Neural cell (in vitro differentiated cells): Measurements from ENCODE around the gene INF2.

Source experiments
- EP300 ChIP-seq: fragments of 450-650 bp; conservative IDR thresholded peaks from 2 replicates; pipeline ENCODE4 v1.6.1; 2014; ENCODE audit warnings: antibody characterized with exemption, mild to moderate bottlenecking, moderate library complexity; ENCODE audit not compliant: poor library complexity, severe bottlenecking
- EZH2 ChIP-seq: fragments of 200-600, 300-800 bp; shearing (Covaris generic), sonication (generic); IDR thresholded peaks from 2 replicates; pipeline ENCODE4 v1.6.1; 2014; ENCODE audit warnings: antibody characterized with exemption, low read length, borderline replicate concordance, mild to moderate bottlenecking; ENCODE audit not compliant: insufficient read depth, poor library complexity, severe bottlenecking
- POLR2AphosphoS5 ChIP-seq: IDR thresholded peaks from 2 replicates; pipeline ENCODE4 v1.6.1; 2012
- RAD21 ChIP-seq: fragments of 450-650 bp; conservative IDR thresholded peaks from 2 replicates; pipeline ENCODE4 v1.6.1; 2014; ENCODE audit warnings: antibody characterized with exemption, mild to moderate bottlenecking, moderate library complexity
- TAF1 ChIP-seq: IDR thresholded peaks from 2 replicates; pipeline ENCODE4 v1.6.1; 2012; ENCODE audit warnings: low read depth
- TF ChIP-seq, protein P1 (sequence below): fragments of 450-650 bp; IDR thresholded peaks from 2 replicates; pipeline ENCODE4 v1.5.1; 2014; ENCODE audit warnings: antibody characterized with exemption, mild to moderate bottlenecking, moderate library complexity; ENCODE audit not compliant: poor library complexity, severe bottlenecking
- TF ChIP-seq, protein P2 (sequence below): IDR thresholded peaks from 2 replicates; pipeline ENCODE4 v1.6.1; 2012; ENCODE audit warnings: borderline replicate concordance

DNA sequence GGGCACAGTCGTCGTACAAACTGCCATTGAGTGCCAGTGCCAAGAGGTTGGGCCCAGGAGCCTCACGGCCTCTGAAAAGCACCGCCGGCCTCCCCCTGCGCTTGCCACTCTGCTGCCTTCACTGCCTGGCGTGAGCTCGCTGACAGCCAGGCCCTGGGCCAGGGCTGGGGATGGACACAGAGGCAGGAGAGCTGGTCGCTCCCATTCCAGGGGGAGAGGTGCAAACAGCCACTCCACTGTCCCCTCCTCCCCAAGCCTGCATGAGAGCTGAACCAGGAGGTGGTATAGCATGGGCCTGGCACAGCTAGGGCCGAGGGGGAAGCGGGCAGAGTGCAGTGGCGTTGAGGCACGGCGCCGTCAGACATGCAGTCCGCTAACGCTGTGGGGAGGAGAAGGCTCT lies 39.2 kb downstream of the INF2 start:
- TF ChIP-seq, protein P1, sequence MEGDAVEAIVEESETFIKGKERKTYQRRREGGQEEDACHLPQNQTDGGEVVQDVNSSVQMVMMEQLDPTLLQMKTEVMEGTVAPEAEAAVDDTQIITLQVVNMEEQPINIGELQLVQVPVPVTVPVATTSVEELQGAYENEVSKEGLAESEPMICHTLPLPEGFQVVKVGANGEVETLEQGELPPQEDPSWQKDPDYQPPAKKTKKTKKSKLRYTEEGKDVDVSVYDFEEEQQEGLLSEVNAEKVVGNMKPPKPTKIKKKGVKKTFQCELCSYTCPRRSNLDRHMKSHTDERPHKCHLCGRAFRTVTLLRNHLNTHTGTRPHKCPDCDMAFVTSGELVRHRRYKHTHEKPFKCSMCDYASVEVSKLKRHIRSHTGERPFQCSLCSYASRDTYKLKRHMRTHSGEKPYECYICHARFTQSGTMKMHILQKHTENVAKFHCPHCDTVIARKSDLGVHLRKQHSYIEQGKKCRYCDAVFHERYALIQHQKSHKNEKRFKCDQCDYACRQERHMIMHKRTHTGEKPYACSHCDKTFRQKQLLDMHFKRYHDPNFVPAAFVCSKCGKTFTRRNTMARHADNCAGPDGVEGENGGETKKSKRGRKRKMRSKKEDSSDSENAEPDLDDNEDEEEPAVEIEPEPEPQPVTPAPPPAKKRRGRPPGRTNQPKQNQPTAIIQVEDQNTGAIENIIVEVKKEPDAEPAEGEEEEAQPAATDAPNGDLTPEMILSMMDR, result no peak
- no peak for TF ChIP-seq TAF1
- no peak for TF ChIP-seq EP300
- TF ChIP-seq, protein P2, sequence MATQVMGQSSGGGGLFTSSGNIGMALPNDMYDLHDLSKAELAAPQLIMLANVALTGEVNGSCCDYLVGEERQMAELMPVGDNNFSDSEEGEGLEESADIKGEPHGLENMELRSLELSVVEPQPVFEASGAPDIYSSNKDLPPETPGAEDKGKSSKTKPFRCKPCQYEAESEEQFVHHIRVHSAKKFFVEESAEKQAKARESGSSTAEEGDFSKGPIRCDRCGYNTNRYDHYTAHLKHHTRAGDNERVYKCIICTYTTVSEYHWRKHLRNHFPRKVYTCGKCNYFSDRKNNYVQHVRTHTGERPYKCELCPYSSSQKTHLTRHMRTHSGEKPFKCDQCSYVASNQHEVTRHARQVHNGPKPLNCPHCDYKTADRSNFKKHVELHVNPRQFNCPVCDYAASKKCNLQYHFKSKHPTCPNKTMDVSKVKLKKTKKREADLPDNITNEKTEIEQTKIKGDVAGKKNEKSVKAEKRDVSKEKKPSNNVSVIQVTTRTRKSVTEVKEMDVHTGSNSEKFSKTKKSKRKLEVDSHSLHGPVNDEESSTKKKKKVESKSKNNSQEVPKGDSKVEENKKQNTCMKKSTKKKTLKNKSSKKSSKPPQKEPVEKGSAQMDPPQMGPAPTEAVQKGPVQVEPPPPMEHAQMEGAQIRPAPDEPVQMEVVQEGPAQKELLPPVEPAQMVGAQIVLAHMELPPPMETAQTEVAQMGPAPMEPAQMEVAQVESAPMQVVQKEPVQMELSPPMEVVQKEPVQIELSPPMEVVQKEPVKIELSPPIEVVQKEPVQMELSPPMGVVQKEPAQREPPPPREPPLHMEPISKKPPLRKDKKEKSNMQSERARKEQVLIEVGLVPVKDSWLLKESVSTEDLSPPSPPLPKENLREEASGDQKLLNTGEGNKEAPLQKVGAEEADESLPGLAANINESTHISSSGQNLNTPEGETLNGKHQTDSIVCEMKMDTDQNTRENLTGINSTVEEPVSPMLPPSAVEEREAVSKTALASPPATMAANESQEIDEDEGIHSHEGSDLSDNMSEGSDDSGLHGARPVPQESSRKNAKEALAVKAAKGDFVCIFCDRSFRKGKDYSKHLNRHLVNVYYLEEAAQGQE, result no peak
- no peak for TF ChIP-seq RAD21
- TF ChIP-seq EZH2, result no peak
- no peak for TF ChIP-seq POLR2AphosphoS5
